Testis (tissue), 2 donors: ENCODE measurements around the gene IFNAR2.

Experiments used
- POLR2A ChIP-seq: fragments of 450-650 bp; IDR thresholded peaks from one replicate; pipeline ENCODE4 v1.6.1; 2017; ENCODE audit warnings: antibody characterized with exemption, mild to moderate bottlenecking, moderate library complexity
- TF ChIP-seq, protein P1 (sequence below), 3 experiments: fragments of 450-650 bp in 2 of 3; fragments of 200-600 bp in 1 of 3; sonication (generic) in 1 of 3; IDR thresholded peaks; one replicate each; pipeline ENCODE4 v1.5.1; 2016 to 2019; ENCODE audit warnings: antibody characterized with exemption in 3 of 3, mild to moderate bottlenecking in 2 of 3, moderate library complexity in 1 of 3

DNA sequence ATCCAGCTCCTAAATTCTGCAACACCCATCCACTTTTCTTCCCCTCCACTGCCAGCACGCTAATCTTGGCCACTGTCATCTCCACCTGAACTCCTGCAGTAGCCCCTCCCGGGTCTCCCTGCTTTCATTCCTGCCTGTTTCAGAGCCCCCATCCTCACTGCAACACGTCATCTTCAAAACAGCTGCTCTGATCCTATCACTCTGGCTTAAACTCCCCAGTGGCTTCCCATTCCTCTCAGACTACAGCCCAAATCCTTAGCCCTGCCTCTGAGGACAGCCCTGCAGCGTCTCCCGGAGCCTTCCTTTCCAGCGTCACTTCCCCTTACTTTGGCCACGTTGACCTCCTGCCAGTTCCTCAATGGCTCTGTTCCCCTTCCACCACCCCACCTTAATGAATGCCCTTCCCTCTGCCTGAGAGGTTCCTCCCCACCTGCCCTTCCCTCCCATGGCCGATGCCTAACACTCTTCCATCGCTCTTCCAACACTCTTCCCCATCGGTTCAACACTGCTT, 22.9 kb upstream of the IFNAR2 start:
- TF ChIP-seq, protein P1, sequence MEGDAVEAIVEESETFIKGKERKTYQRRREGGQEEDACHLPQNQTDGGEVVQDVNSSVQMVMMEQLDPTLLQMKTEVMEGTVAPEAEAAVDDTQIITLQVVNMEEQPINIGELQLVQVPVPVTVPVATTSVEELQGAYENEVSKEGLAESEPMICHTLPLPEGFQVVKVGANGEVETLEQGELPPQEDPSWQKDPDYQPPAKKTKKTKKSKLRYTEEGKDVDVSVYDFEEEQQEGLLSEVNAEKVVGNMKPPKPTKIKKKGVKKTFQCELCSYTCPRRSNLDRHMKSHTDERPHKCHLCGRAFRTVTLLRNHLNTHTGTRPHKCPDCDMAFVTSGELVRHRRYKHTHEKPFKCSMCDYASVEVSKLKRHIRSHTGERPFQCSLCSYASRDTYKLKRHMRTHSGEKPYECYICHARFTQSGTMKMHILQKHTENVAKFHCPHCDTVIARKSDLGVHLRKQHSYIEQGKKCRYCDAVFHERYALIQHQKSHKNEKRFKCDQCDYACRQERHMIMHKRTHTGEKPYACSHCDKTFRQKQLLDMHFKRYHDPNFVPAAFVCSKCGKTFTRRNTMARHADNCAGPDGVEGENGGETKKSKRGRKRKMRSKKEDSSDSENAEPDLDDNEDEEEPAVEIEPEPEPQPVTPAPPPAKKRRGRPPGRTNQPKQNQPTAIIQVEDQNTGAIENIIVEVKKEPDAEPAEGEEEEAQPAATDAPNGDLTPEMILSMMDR (IDR thresholded peaks at IDR 0.05), result no peak
- no peak for TF ChIP-seq POLR2A
